H1 (cell line): ENCODE data around the gene TTC28. TPM values are rescaled to one million over a fixed set of nuclear protein-coding genes. Genes with fewer than 3 reads are reported as not detected.

Experiments
- ATF3 ChIP-seq: IDR thresholded peaks from 2 replicates; pipeline ENCODE4 v1.6.1; 2011; ENCODE audit warnings: low read depth, mild to moderate bottlenecking, low read length; ENCODE audit not compliant: insufficient read depth
- CTBP2 ChIP-seq: IDR thresholded peaks from 2 replicates; pipeline ENCODE4 v1.7.0; 2011; ENCODE audit warnings: borderline replicate concordance, mild to moderate bottlenecking, moderate library complexity, mixed read lengths, low read length; ENCODE audit not compliant: insufficient read depth, insufficient read length
- EGR1 ChIP-seq: IDR thresholded peaks from 2 replicates; pipeline ENCODE4 v1.6.1; 2011; ENCODE audit warnings: low read depth, low read length, borderline replicate concordance
- EZH2 ChIP-seq: fragments of 200-600 bp; sonication (generic); IDR thresholded peaks from 2 replicates; pipeline ENCODE4 v1.7.1; 2012; ENCODE audit warnings: low read depth, mild to moderate bottlenecking, moderate library complexity, low read length, inconsistent platforms; ENCODE audit not compliant: severe bottlenecking
- RBBP5 ChIP-seq: IDR thresholded peaks from 2 replicates; pipeline ENCODE4 v1.7.1; 2012; ENCODE audit warnings: low read depth, mild to moderate bottlenecking, inconsistent platforms, low read length, moderate library complexity, borderline replicate concordance
- RXRA ChIP-seq: IDR thresholded peaks from 2 replicates; pipeline ENCODE4 v1.6.1; 2011; ENCODE audit warnings: low read depth, mild to moderate bottlenecking, low read length, moderate library complexity; ENCODE audit not compliant: insufficient read depth
- TCF12 ChIP-seq: IDR thresholded peaks from 2 replicates; pipeline ENCODE4 v1.6.1; 2011; ENCODE audit warnings: low read depth, mild to moderate bottlenecking, low read length
- polyA plus RNA-seq, 7 experiments: library from polyadenylated mRNA; depleted of rRNA in 3 of 7; stranded (reverse) in 5 of 7; unstranded in 2 of 7; fragments of >200 nt in 5 of 7; fragments of 200-250 nt in 2 of 7; gene quantifications; 1 replicate in 5 of 7; 2 replicates in 1 of 7; 4 replicates in 1 of 7; pipeline versions ENCODE4 v1.2.1 to v1.2.3, GENCODE V29; 2011 to 2013; ENCODE audit warnings: missing spikeins in 2 of 7, mixed read lengths in 2 of 7
- total RNA-seq: library from RNA; stranded (reverse); fragmentation: NEBNext Ultra II Directional; extraction: Animal tissue kit (Norgen Biotek cat#: 25700); gene quantifications from 2 replicates; pipeline ENCODE4 v1.2.1, GENCODE V29; 2021

TTC28 gene
- total and polyA plus RNA-seq, 2 of the 8 experiments (the other 6 are each of a cell fraction or from before 2014, with no cell fraction given) = 2.6 to 12.6 TPM

- no peak for TF ChIP-seq CTBP2
- TF ChIP-seq RXRA = no peak
- TF ChIP-seq ATF3 = no peak
- TF ChIP-seq TCF12 = no peak
- no peak for TF ChIP-seq EZH2
- TF ChIP-seq RBBP5 = no peak
- no peak for TF ChIP-seq EGR1
Measured at GRCh38 chr22:28576162-28576561, 103.5 kb downstream of the TTC28 start (continued).
